Muscle layer of duodenum (tissue), 2 donors: ENCODE data around the gene ZNF469.
"Not testable (repeated sequence)": the region's sequence is repeated elsewhere in the genome, so short reads cannot be mapped to it uniquely, and the experiment has no call there.

ENCODE experiments used
- H3K27ac ChIP-seq: one replicate; pipeline ENCODE4 v1.7.0; 2013; ENCODE audit warnings: mild to moderate bottlenecking, low read length
- H3K27me3 ChIP-seq: one replicate; pipeline ENCODE4 v1.7.0; 2013; ENCODE audit warnings: low read depth, mild to moderate bottlenecking, control low read depth, low read length
- H3K36me3 ChIP-seq, 2 donors: one replicate each; pipeline ENCODE4 v1.7.0; 2013; ENCODE audit warnings: low read length in 2 of 2, control low read depth in 1 of 2, mild to moderate bottlenecking in 1 of 2; ENCODE audit not compliant: insufficient read depth in 2 of 2, control insufficient read depth in 1 of 2
- H3K4me1 ChIP-seq, 2 donors: one replicate each; pipeline ENCODE4 v1.7.0; 2013; ENCODE audit warnings: low read length in 2 of 2, mild to moderate bottlenecking in 2 of 2, control low read depth in 1 of 2, moderate library complexity in 1 of 2; ENCODE audit not compliant: insufficient read depth in 2 of 2, control insufficient read depth in 1 of 2
- H3K4me3 ChIP-seq, 2 donors: one replicate each; pipeline ENCODE4 v1.7.0; 2013; ENCODE audit warnings: low read length in 2 of 2, low read depth in 1 of 2, mild to moderate bottlenecking in 1 of 2
- H3K9me3 ChIP-seq, 2 donors: one replicate each; pipeline ENCODE4 v1.7.0; 2013; ENCODE audit warnings: low read length in 2 of 2, control low read depth in 1 of 2, mild to moderate bottlenecking in 1 of 2; ENCODE audit not compliant: control insufficient read depth in 1 of 2
- donor health status: healthy.

Gene ZNF469

GRCh38 chr16:88355093-88355388 lies 27.7 kb upstream of the ZNF469 start:
- Histone ChIP-seq H3K4me3 (no peak overlapping the region), H3K4me1 (no peaks in the 10 kb centered on the region), H3K27ac (no peak overlapping the region), H3K9me3 (no peaks in the 10 kb centered on the region), H3K36me3 (no peaks in the 10 kb centered on the region), H3K27me3 (no peaks in the 10 kb centered on the region)

- Histone ChIP-seq H3K4me3 (no peak overlapping the region), H3K4me1 (no peaks in the 10 kb centered on the region), H3K36me3 (no peaks in the 10 kb centered on the region), H3K9me3 (no peaks in the 10 kb centered on the region), H3K27me3 (no peaks in the 10 kb centered on the region), H3K27ac (no peak overlapping the region)
Observed at GRCh38 chr16:88355389-88356123, 27.2 kb upstream of the ZNF469 start.

- H3K9me3 ChIP-seq = no peaks in the 10 kb centered on the region
- no peaks in the 10 kb centered on the region for H3K27me3 ChIP-seq
- no peak overlapping the region for H3K27ac ChIP-seq
- H3K4me3 ChIP-seq = no peak overlapping the region
- H3K4me1 ChIP-seq = no peaks in the 10 kb centered on the region
- H3K36me3 ChIP-seq = no peaks in the 10 kb centered on the region
Observed at GRCh38 chr16:88356124-88356726, 26.5 kb upstream of the ZNF469 start.

- H3K4me3 ChIP-seq = no peak overlapping the region
- H3K9me3 ChIP-seq = no peaks in the 10 kb centered on the region
Observed at GRCh38 chr16:88356727-88357199, 26.0 kb upstream of the ZNF469 start.

GRCh38 chr16:88357317-88358022 lies 25.3 kb upstream of the ZNF469 start:
- H3K27ac ChIP-seq = no peak overlapping the region
- no peaks in the 10 kb centered on the region for H3K36me3 ChIP-seq
- H3K27me3 ChIP-seq = no peaks in the 10 kb centered on the region
- peaks cover 0 to 3% of the 10 kb centered on the region in 2 donors for H3K9me3 ChIP-seq
- no peaks in the 10 kb centered on the region for H3K4me1 ChIP-seq
- no peak overlapping the region for H3K4me3 ChIP-seq

More at GRCh38 chr16:88356727-88357199, 26.0 kb upstream of the ZNF469 start:
- Histone ChIP-seq H3K27ac (no peak overlapping the region), H3K36me3 (no peaks in the 10 kb centered on the region), H3K4me1 (no peaks in the 10 kb centered on the region), H3K27me3 (no peaks in the 10 kb centered on the region)

- Histone ChIP-seq H3K27ac (no peak overlapping the region), H3K4me1 (no peaks in the 10 kb centered on the region), H3K27me3 (no peaks in the 10 kb centered on the region), H3K36me3 (no peaks in the 10 kb centered on the region), H3K4me3 (no peak overlapping the region), H3K9me3 (peaks cover 0 to 4% of the 10 kb centered on the region in 2 donors)
Observed at GRCh38 chr16:88358023-88358420, 24.7 kb upstream of the ZNF469 start.

- Histone ChIP-seq H3K4me3 (no peak overlapping the region), H3K9me3 (peaks cover 0 to 4% of the 10 kb centered on the region in 2 donors), H3K36me3 (no peaks in the 10 kb centered on the region), H3K4me1 (no peaks in the 10 kb centered on the region), H3K27ac (no peak overlapping the region), H3K27me3 (no peaks in the 10 kb centered on the region)
Observed at GRCh38 chr16:88359008-88359407, 23.8 kb upstream of the ZNF469 start.

- not testable (repeated sequence) for H3K9me3 ChIP-seq, H3K4me1 ChIP-seq, H3K36me3 ChIP-seq, H3K27me3 ChIP-seq, H3K4me3 ChIP-seq, H3K27ac ChIP-seq
Observed at GRCh38 chr16:88360401-88360800, 22.4 kb upstream of the ZNF469 start.

- Histone ChIP-seq H3K36me3 (no peaks in the 10 kb centered on the region), H3K27ac (no peak overlapping the region), H3K4me3 (no peak overlapping the region), H3K27me3 (no peaks in the 10 kb centered on the region), H3K9me3 (peaks cover 0 to 4% of the 10 kb centered on the region in 2 donors), H3K4me1 (no peaks in the 10 kb centered on the region)
Observed at GRCh38 chr16:88360999-88361398, 21.8 kb upstream of the ZNF469 start.

GRCh38 chr16:88361775-88362174 lies 21.0 kb upstream of the ZNF469 start:
- H3K4me1 ChIP-seq = no peaks in the 10 kb centered on the region
- no peaks in the 10 kb centered on the region for H3K36me3 ChIP-seq

GRCh38 chr16:88363239-88363891 lies 19.4 kb upstream of the ZNF469 start:
- no peak overlapping the region for H3K4me3 ChIP-seq
- no peaks in the 10 kb centered on the region for H3K27me3 ChIP-seq
- no peaks in the 10 kb centered on the region for H3K4me1 ChIP-seq
- peaks cover 0 to 4% of the 10 kb centered on the region in 2 donors for H3K9me3 ChIP-seq
- H3K36me3 ChIP-seq = no peaks in the 10 kb centered on the region
- H3K27ac ChIP-seq = no peak overlapping the region

More at GRCh38 chr16:88361775-88362174, 21.0 kb upstream of the ZNF469 start:
- Histone ChIP-seq H3K4me3 (no peak overlapping the region), H3K27me3 (no peaks in the 10 kb centered on the region), H3K9me3 (peaks cover 0 to 4% of the 10 kb centered on the region in 2 donors), H3K27ac (no peak overlapping the region)
